ENCODE results near the gene R3HDM2.

- TF ChIP-seq CTCF (IDR thresholded peaks at IDR 0.05; ENCODE audit: insufficient read depth, low read depth, low read length) (no peak), EZH2 (IDR thresholded peaks at IDR 0.05; ENCODE audit: insufficient read depth, low read length) (no peak)
These were observed 171.6 kb downstream of the R3HDM2 start for GRCh38 chr12:57258977-57259970.

Measured in astrocyte (in vitro differentiated cells and primary cell).